Omental fat pad (tissue), 4 donors: ENCODE data around the gene NUCB2. TPM values are rescaled to one million over a fixed set of nuclear protein-coding genes. Genes with fewer than 3 reads are reported as not detected.

Experiments used
- ATAC-seq: fragments of 150-250 bp; one replicate; pipeline ENCODE4 v1.9.1; 2016; ENCODE audit warnings: mild to moderate bottlenecking, moderate library complexity; ENCODE audit not compliant: low FRiP score
- DNase-seq: peaks from one replicate; pipeline ENCODE4 v3.0.0-alpha.2; 2019; ENCODE audit warnings: low spot score
- CTCF ChIP-seq, 3 donors: fragments of 450-650 bp; IDR thresholded peaks; one replicate each; pipeline ENCODE4 v1.5.1; 2016 to 2017; ENCODE audit warnings: antibody characterized with exemption in 3 of 3, mild to moderate bottlenecking in 3 of 3, moderate library complexity in 2 of 3
- total RNA-seq, 4 donors: library from RNA; depleted of rRNA; stranded (reverse); fragments of >200 nt; gene quantifications; one replicate each; pipeline ENCODE4 v1.1.0, GENCODE V29; 2016

NUCB2 gene
- total RNA-seq, 4 donors from 2014 or later = 31.9 to 54.7 (median 41.8) TPM

DNA sequence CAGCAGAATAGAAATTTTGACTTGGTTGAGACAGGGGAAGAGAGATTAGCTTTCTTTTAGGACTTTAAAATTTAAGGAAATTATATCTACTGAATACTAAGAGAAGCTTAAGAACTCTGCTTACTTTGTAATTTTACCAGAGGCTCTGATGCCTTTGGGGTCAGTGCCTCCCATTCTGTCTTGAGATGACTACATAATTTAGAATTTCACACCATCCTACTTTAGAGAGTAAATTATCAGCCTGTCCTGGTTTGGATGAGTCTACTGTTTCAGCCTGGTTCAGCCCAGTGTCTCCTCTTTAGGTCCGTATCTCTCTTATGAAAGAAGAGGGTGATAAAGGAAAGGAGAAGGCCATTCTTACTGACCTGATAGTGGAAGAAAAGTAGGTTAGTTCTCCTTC lies 9.8 kb downstream of the NUCB2 start:
- DNase-seq (no peak), ATAC-seq (no peak)
- no peak for TF ChIP-seq CTCF (IDR thresholded peaks at IDR 0.05)

GRCh38 chr11:17287058-17287457 lies 10.5 kb downstream of the NUCB2 start:
- no peak for ATAC-seq
- TF ChIP-seq CTCF (IDR thresholded peaks at IDR 0.05) = no peak

DNA sequence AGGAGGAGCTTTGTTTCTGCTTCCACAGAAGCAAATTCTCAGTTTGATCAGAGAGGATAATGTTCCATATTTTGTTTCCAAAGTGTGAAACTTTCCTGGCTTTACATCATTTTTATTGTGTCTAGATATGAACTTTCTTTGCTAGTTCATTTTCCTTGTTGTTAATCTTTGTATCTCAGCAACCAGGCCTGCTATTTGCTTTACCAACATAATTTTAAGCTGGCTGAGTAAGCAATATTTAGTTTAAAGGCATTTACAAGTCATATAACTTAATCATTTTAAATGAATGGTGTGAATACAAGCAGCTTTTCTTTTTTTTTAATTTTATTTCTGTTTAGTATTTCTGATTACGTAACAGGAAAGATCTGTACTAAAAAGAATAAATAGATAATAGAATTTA lies 15.2 kb downstream of the NUCB2 start:
- DNase-seq (no peak), ATAC-seq (no peak)
- no peak for TF ChIP-seq CTCF (IDR thresholded peaks at IDR 0.05)

More at GRCh38 chr11:17287058-17287457, 10.5 kb downstream of the NUCB2 start:
- DNase-seq = no peak

- ATAC-seq (no peak), DNase-seq (no peak)
- no peak for TF ChIP-seq CTCF (IDR thresholded peaks at IDR 0.05)
Measured at GRCh38 chr11:17293311-17293710, 16.8 kb downstream of the NUCB2 start.

GRCh38 chr11:17294033-17294432 lies 17.5 kb downstream of the NUCB2 start:
- ATAC-seq (no peak), DNase-seq (no peak)
- TF ChIP-seq CTCF (IDR thresholded peaks at IDR 0.05) = no peak

DNA sequence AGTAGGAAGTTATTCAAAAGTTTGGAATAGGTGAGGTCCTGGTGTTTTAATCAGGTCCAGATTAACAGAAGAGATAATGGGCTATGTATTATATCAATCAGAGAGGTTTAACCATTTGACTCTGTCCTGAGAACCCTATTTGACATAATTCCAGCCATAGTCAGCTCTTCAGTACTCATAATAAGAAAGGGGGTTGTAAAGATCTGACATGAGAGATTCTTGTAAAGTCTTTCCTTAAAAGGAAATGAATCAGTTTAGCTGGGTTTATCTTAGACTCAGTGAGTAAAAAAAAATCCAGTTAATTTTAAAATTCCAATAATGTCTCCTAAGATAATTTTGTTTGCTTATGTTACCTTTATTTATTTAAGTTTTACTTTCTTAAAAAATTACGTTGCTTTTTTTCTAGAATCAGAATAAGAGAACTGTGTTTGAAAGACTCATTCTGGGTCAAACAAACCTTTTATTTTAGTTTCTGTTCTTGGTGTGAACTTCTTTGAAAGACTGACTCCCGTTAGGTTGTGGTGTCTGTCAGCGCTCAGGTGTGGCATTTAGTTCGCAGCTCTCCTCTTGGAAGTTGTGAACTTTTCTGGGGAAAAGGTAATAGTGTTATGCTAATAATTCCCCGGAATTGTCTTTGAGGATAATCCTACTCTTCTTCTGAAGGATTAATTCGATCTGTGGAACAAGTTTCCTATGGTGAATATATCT lies 20.5 kb downstream of the NUCB2 start:
- no peak for DNase-seq
- TF ChIP-seq CTCF (IDR thresholded peaks at IDR 0.05) = no peak
- ATAC-seq = no peak

DNA sequence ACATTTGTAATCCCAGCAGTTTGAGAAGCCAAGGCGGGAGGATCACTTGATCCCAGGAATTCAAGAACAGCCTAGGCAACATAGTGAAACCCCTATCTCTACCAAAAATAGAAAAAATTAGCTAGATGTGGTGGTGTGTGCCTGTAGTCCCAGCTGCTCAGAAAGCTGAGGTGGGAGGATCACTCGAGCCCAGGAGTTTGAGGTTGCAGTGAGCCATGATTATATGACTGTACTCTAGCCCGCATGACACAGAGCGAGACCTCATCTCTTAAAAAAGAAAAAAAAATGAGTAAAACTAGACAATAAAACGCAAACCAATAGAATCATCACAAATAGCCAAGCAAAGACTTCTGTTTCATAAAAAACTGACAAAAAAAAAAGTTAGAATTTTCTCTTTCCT lies 21.8 kb downstream of the NUCB2 start:
- TF ChIP-seq CTCF (IDR thresholded peaks at IDR 0.05) = no peak
- no peak for ATAC-seq
- no peak for DNase-seq
